H1 (cell line): Measurements from ENCODE around the gene ALOX15. TPM values are rescaled to one million over a fixed set of nuclear protein-coding genes. Genes with fewer than 3 reads are reported as not detected.

Experiments used
- HDAC6 ChIP-seq: IDR thresholded peaks from one replicate; pipeline ENCODE4 v1.7.1; 2012; ENCODE audit warnings: low read depth, mild to moderate bottlenecking, inconsistent platforms, low read length, moderate library complexity
- SP4 ChIP-seq: IDR thresholded peaks from 2 replicates; pipeline ENCODE4 v1.6.1; 2012; ENCODE audit warnings: low read length, inconsistent platforms
- polyA plus RNA-seq, 7 experiments: library from polyadenylated mRNA; depleted of rRNA in 3 of 7; stranded (reverse) in 5 of 7; unstranded in 2 of 7; fragments of >200 nt in 5 of 7; fragments of 200-250 nt in 2 of 7; gene quantifications; 1 replicate in 5 of 7; 2 replicates in 1 of 7; 4 replicates in 1 of 7; pipeline versions ENCODE4 v1.2.1 to v1.2.3, GENCODE V29; 2011 to 2013; ENCODE audit warnings: missing spikeins in 2 of 7, mixed read lengths in 2 of 7
- total RNA-seq: library from RNA; stranded (reverse); fragmentation: NEBNext Ultra II Directional; extraction: Animal tissue kit (Norgen Biotek cat#: 25700); gene quantifications from 2 replicates; pipeline ENCODE4 v1.2.1, GENCODE V29; 2021

Gene ALOX15
- total and polyA plus RNA-seq, 2 of the 8 experiments (the other 6 are each of a cell fraction or from before 2014, with no cell fraction given), result 1.5 to 1.7 TPM

DNA sequence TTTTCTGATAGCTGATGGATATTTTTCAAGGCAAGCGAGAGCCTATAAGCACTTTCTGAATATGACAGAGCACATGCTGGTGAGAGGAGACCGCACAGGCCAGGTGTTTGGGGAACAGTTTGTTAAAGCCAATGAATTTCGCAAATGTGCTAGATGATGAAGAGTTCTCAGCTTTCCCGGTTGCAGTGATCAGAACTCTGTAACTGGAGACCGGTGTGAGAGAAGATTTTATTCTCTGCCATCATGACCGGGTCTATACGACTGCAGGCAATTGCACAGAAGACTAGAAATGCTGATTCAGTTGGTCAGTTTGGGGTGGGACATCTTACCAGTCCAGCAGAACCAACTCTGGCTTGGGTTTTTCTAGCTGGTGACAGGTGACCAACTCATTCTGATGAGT is 31.7 kb downstream of the ALOX15 start (continued):
- no peak for TF ChIP-seq SP4
- TF ChIP-seq HDAC6, result no peak
